HG03469 (cell line): ENCODE results near the gene CNNM4.
A peak's percentile ranks its signal among the peaks of the same experiment; 100 is the strongest.
"Not testable (repeated sequence)": the region's sequence is repeated elsewhere in the genome, so short reads cannot be mapped to it uniquely, and the experiment has no call there.

Source experiments
- ATAC-seq: cut with Tn5 transposase; IDR thresholded peaks from one replicate; pipeline ENCODE4 v1.9.1; 2021; ENCODE audit warnings: mild to moderate bottlenecking, moderate library complexity, moderate number of reproducible peaks; ENCODE audit not compliant: unreplicated experiment

Gene CNNM4

DNA sequence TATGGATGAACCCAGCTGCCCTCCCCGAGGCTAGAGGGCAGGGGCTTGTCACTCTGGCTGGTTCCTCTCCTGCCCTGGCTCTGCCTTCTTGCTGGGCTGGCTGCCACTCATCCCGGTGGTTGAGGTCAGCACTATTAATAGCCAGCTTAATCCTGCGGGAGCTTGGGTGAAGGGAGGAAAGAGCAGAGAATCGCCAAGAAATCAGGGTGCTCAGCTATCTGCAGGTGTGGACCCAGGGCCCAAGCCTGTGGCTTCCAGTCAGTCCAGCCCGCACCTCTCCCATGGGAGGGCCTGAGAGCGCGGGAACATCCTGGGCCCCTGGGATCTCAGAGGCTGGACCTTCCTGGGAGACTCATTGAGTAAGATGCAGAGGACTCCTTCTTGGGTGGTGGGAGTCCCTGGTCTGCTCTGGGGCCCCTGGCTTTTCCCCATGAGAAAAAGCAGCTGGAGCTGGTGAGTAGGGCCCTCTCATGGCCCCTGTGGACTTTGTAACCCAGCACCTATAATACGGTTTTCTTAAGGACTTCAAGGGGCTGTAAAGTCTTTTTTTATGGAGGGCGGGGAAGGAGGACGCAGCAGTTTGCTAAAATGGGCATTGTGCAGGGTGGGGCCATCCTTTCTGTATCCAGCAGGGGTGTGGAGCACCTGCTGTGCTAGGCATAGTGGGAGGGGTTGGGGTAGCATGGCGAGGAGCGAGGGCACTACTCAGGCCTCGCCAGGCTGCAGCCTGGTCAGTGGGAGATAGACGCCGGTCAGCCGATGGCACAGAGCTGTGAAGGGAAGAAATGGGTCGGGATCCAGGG is 27.9 kb downstream of the CNNM4 start:
- no peak for ATAC-seq

- ATAC-seq, result no peak
These were observed 28.5 kb downstream of the CNNM4 start for GRCh38 chr2:96789245-96789617.

GRCh38 chr2:96792772-96793749 is 32.4 kb downstream of the CNNM4 start:
- no peak for ATAC-seq

- no peak for ATAC-seq
These were observed 34.4 kb downstream of the CNNM4 start for GRCh38 chr2:96795076-96795475.

- ATAC-seq, result not testable (repeated sequence)
These were observed 35.8 kb downstream of the CNNM4 start for GRCh38 chr2:96796497-96796896.

DNA sequence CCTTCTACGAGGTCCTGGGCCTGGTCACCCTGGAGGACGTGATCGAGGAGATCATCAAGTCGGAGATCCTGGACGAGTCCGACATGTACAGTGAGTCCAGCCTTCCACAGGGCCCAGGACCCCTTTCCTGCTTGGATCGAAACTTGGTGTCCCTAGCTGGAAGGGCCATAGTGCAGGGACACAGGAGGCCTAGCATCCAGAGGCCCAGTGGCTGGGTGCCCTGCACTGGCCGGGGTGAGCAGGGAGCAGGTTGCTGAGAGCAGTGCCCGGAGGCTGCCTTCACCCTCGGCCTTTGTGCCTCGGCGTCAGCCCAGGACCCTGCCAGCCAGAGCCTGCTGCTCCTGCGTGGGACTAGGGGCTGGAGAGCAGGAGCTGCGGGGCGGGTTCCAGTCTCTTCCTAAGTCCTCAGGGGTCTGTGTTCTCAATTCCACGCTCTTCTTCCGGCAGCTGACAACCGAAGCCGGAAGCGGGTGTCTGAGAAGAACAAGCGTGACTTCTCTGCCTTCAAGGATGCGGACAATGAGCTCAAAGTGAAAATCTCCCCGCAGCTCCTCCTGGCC is 36.4 kb downstream of the CNNM4 start:
- no peak for ATAC-seq

- no peak for ATAC-seq
These were observed 38.3 kb downstream of the CNNM4 start for GRCh38 chr2:96798733-96799622.

DNA sequence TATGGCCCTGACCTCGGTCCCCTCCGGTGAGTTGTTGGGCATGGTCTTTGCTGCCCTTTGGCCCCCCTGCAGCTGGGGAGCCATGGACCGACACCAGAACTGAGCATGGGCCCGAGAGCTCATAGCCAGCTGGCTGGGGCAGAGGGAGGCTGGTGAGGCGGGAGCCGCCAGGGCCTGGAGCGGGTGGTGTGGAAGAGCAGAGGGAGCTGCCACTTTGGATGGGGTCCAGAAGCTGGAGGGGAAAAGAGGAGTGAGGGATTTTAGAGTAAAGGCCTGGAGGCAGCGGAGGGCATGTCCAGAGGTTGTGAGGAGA is 38.9 kb downstream of the CNNM4 start:
- ATAC-seq, result no peak

GRCh38 chr2:96800061-96801004 is 39.6 kb downstream of the CNNM4 start:
- no peak for ATAC-seq

- ATAC-seq, result peak; percentile 62
These were observed 40.5 kb downstream of the CNNM4 start for GRCh38 chr2:96801005-96801785.

- ATAC-seq, result no peak
These were observed 41.3 kb downstream of the CNNM4 start for GRCh38 chr2:96801786-96802595.

- ATAC-seq, result no peak
These were observed 42.0 kb downstream of the CNNM4 start for GRCh38 chr2:96802721-96803120.

DNA sequence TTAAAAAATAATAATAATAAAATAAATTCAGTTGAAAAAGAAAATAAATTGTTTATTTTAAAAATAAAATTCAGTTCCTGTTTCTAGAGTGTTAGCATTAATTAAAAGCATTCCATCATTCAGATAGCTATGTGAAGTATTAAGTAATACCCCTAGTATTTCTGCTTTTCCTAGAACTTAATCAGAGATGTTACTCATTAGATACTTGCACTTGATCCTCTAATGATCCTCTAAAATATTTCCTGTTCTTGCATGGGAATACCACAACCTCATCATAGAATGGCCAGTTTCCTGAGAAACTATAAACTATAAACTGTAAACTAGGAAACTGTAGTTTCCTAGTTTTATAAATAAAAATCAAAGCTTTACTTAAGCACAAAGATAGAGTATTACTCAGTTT is 44.3 kb downstream of the CNNM4 start:
- no peak for ATAC-seq

DNA sequence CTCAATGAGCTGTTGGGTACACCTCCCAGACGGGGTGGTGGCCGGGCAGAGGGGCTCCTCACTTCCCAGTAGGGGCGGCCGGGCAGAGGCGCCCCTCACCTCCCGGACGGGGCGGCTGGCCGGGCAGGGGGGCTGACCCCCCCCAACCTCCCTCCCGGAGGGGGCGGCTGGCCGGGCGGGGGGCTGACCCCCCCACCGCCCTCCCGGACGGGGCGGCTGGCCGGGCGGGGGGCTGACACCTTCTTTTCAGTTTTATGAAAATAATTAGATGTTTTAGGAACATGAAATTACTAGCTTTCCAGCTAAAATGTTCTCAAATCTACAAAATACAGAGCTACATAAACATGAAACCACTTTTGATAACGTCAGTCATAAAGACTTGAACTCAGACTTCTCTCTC is 45.2 kb downstream of the CNNM4 start:
- not testable (repeated sequence) for ATAC-seq

DNA sequence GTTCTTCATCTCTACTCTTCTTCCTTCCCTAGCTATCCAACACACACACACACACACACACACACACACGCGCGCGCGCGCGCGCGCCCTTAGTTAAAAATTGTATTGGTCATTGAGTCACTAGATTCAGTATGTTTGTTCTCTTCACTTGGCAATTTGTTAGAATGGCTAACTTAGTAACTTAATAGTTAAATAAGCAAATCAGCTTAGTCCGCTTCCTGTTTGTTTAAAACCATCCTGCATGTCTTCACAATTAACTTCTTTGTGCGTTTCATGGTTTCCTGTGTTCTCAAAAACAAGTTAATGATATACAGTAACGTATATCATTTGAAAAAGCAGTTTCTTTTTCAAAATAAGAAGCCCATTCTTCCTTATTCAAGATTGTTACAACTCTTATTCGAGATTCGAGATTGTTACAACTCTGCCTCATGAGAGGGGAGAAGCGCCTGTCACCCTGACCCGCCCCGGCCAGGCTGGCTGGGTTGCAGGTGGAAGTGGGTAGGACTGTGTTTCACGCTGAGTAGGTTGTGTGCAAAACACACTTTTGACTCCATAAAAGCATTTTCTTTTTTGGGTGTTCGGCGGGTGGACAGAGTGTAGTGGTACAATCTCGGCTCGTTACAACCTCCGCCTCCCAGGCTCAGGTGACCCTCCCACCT is 45.9 kb downstream of the CNNM4 start:
- no peak for ATAC-seq

GRCh38 chr2:96807127-96807471 is 46.4 kb downstream of the CNNM4 start:
- no peak for ATAC-seq

DNA sequence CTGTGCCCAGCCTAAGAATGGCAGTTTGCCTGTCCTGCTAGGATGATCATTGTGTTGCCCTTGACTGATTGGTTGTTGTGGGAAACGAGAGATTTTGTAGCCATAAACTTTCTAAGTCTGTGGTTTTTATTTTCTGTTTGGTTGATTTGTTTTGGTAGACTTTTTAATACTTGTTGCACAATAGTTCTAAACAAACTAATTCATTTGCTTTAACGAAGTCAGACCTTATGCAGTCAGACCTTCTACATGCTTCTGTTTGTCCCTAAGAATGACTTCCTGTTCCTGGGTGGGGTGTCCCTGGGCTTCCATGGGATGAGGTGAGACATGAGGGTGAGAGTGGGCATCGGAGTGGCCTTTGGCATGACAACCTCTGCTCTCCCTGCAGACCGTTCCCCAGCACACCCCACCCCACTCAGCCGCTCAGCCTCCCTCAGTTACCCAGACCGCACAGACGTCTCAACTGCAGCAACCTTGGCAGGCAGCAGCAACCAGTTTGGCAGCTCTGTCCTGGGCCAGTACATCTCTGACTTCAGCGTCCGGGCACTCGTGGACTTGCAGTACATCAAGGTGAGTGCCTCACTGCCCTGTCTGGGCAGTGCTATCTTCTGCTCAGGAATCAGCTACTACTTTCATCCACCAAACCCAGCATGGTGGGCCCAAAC is 47.6 kb downstream of the CNNM4 start:
- no peak for ATAC-seq
